GM21619 (cell line): Measurements from ENCODE around the gene ADISSP.

ENCODE experiments used
- ATAC-seq: cut with Tn5 transposase; IDR thresholded peaks from one replicate; pipeline ENCODE4 v1.9.1; 2021; ENCODE audit not compliant: unreplicated experiment

ADISSP gene

GRCh38 chr20:3720068-3720467 is 47.5 kb downstream of the ADISSP start:
- ATAC-seq: no peak

GRCh38 chr20:3719046-3719445 is 48.5 kb downstream of the ADISSP start:
- ATAC-seq: no peak

- peak; percentile 58 for ATAC-seq
Measured at GRCh38 chr20:3716195-3716834, 51.2 kb downstream of the ADISSP start.

GRCh38 chr20:3714092-3714491 is 53.5 kb downstream of the ADISSP start:
- no peak for ATAC-seq

- ATAC-seq: no peak
Measured at GRCh38 chr20:3712279-3712873, 55.2 kb downstream of the ADISSP start, which contains the start of gene SIGLEC1. Gene SIGLEC1, minus strand, starts transcription at chr20:3712600. Its CDS starts 5,472 bp downstream, at chr20:3707128.

GRCh38 chr20:3711484-3711941 is 56.0 kb downstream of the ADISSP start:
- no peak for ATAC-seq

- ATAC-seq: no peak
Measured at GRCh38 chr20:3710703-3711483, 56.7 kb downstream of the ADISSP start.

GRCh38 chr20:3710011-3710466 is 57.5 kb downstream of the ADISSP start:
- ATAC-seq: no peak

GRCh38 chr20:3707508-3707899 is 60.0 kb downstream of the ADISSP start:
- no peak for ATAC-seq

- no peak for ATAC-seq
Measured at GRCh38 chr20:3706774-3707507, 60.6 kb downstream of the ADISSP start.

- ATAC-seq: no peak
Measured at GRCh38 chr20:3705970-3706739, 61.4 kb downstream of the ADISSP start.

- no peak for ATAC-seq
Measured at GRCh38 chr20:3705491-3705969, 62.0 kb downstream of the ADISSP start.

GRCh38 chr20:3704087-3704486 is 63.5 kb downstream of the ADISSP start:
- no peak for ATAC-seq
